Naive thymus-derived CD4-positive, alpha-beta T cell (primary cell): ENCODE measurements around the gene ZMYM4. TPM values are rescaled to one million over a fixed set of nuclear protein-coding genes. Genes with fewer than 3 reads are reported as not detected.
"Not testable (repeated sequence)": the region's sequence is repeated elsewhere in the genome, so short reads cannot be mapped to it uniquely, and the experiment has no call there.

Source experiments
- ATAC-seq: fragments of 150-1000 bp; cut with Tn5 transposase; 2 replicates; pipeline ENCODE4 v1.10.0; 2021; ENCODE audit warnings: mild to moderate bottlenecking, moderate library complexity
- CTCF ChIA-PET: fragments of 350-600 bp; sonication (Branson Sonifier 250); formaldehyde crosslinking; loops from one replicate; lab custom pipeline; 2021; ENCODE audit warnings: antibody characterized with exemption; lab: Charles Lee
- POLR2A ChIA-PET: fragments of 350-600 bp; sonication (Branson Sonifier 250); formaldehyde crosslinking; loops from one replicate; lab custom pipeline; 2021; ENCODE audit warnings: antibody characterized with exemption, inconsistent platforms; lab: Charles Lee
- DNase-seq, 9 donors: peaks; one replicate each; pipeline versions ENCODE4 v3.0.0 to v3.0.0-alpha.2; 2020 to 2022; ENCODE audit warnings: mixed read lengths in 1 of 9
- H3K27ac ChIP-seq: one replicate; pipeline ENCODE4 v1.7.0; 2013; ENCODE audit warnings: mild to moderate bottlenecking, low read depth, low read length, moderate library complexity
- H3K27me3 ChIP-seq, 2 donors: one replicate each; pipeline ENCODE4 v1.7.0; 2013; ENCODE audit warnings: low read length in 2 of 2, mild to moderate bottlenecking in 2 of 2, moderate library complexity in 2 of 2; ENCODE audit not compliant: control insufficient read depth in 2 of 2, insufficient read depth in 2 of 2
- H3K36me3 ChIP-seq, 3 experiments: 1 replicate in 2 of 3; 2 replicates in 1 of 3; pipeline ENCODE4 v1.7.0; 2013; ENCODE audit warnings: low read length in 3 of 3, mild to moderate bottlenecking in 3 of 3, moderate library complexity in 1 of 3; ENCODE audit not compliant: insufficient read depth in 3 of 3, control insufficient read depth in 2 of 3
- H3K4me1 ChIP-seq, 2 donors: one replicate each; pipeline ENCODE4 v1.7.0; 2013; ENCODE audit warnings: low read length in 2 of 2, mild to moderate bottlenecking in 2 of 2, moderate library complexity in 1 of 2; ENCODE audit not compliant: control insufficient read depth in 2 of 2, insufficient read depth in 2 of 2
- H3K4me3 ChIP-seq: 2 replicates; pipeline ENCODE4 v1.7.0; 2013; ENCODE audit warnings: mild to moderate bottlenecking, low read length
- H3K9me3 ChIP-seq, 3 experiments: 1 replicate in 2 of 3; 2 replicates in 1 of 3; pipeline ENCODE4 v1.7.0; 2013; ENCODE audit warnings: low read length in 3 of 3; ENCODE audit not compliant: control insufficient read depth in 2 of 3
- H3K27ac Mint-ChIP-seq, 9 donors: one replicate each; pipeline ENCODE4 v1.8.0; 2020 to 2022; ENCODE audit warnings: mixed read lengths in 9 of 9, mild to moderate bottlenecking in 8 of 9, moderate library complexity in 5 of 9, inconsistent platforms in 2 of 9
- H3K27me3 Mint-ChIP-seq, 5 donors: one replicate each; pipeline ENCODE4 v1.8.0; 2021 to 2022; ENCODE audit warnings: mixed read lengths in 5 of 5, mild to moderate bottlenecking in 1 of 5
- H3K36me3 Mint-ChIP-seq, 5 donors: one replicate each; pipeline ENCODE4 v1.8.0; 2020 to 2022; ENCODE audit warnings: mixed read lengths in 5 of 5, mild to moderate bottlenecking in 3 of 5, inconsistent platforms in 1 of 5
- H3K4me1 Mint-ChIP-seq, 7 donors: one replicate each; pipeline ENCODE4 v1.8.0; 2020 to 2022; ENCODE audit warnings: mixed read lengths in 7 of 7, mild to moderate bottlenecking in 3 of 7, inconsistent platforms in 1 of 7
- H3K4me3 Mint-ChIP-seq, 10 donors: one replicate each; pipeline ENCODE4 v1.8.0; 2020 to 2022; ENCODE audit warnings: mild to moderate bottlenecking in 10 of 10, mixed read lengths in 10 of 10, moderate library complexity in 6 of 10, inconsistent platforms in 2 of 10
- H3K9me3 Mint-ChIP-seq, 11 donors: one replicate each; pipeline ENCODE4 v1.8.0; 2020 to 2022; ENCODE audit warnings: mixed read lengths in 11 of 11, mild to moderate bottlenecking in 4 of 11, inconsistent platforms in 1 of 11, moderate library complexity in 1 of 11
- intact Hi-C, 2 donors: fragments of 100-400 bp; cut with micrococcal nuclease; formaldehyde crosslinking; loops; one replicate each; pipeline ENCODE4 v1.15.1; 2023
- polyA plus RNA-seq, 2 donors: library from polyadenylated mRNA; unstranded; fragments of 300-500 nt; fragmentation: Illumina TruSeq; gene quantifications; one replicate each; pipeline ENCODE4 v1.2.3, GENCODE V29; 2021
- total RNA-seq, 6 experiments: library from RNA in 5 of 6; stranded (reverse) in 5 of 6; gene quantifications; 1 replicate in 5 of 6; 2 replicates in 1 of 6; pipeline ENCODE4 v1.2.3 and lab custom pipeline; 2021 to 2026

ZMYM4 gene
- total and polyA plus RNA-seq, 7 experiments from 2014 or later: 28.2 to 52.9 (median 40.3) TPM

- intact Hi-C loops: no loop called here
- H3K27me3 ChIP-seq: no peaks in the 10 kb centered on the region
- Mint-ChIP-seq H3K27ac (no peak overlapping the region), H3K36me3 (peaks cover 0 to 25% (median 12%) of the 10 kb centered on the region in 5 donors), H3K4me1 (peaks cover 0 to 4% (median 0%) of the 10 kb centered on the region in 7 donors), H3K4me3 (no peak overlapping the region), H3K9me3 (no peaks in the 10 kb centered on the region), H3K27me3 (no peaks in the 10 kb centered on the region)
- no peaks in the 10 kb centered on the region for H3K4me1 ChIP-seq
- H3K9me3 ChIP-seq: no peaks in the 10 kb centered on the region
- H3K4me3 ChIP-seq: no peak overlapping the region
- CTCF ChIA-PET: interaction anchor here (0.6 kb wide), 1 partner anchor 1095 kb away, joined by 3 read pairs; no protein-coding TSS in a partner anchor
- DNase-seq (no peak), ATAC-seq (no peak)
- POLR2A ChIA-PET: no interaction called here
- H3K36me3 ChIP-seq: no peaks in the 10 kb centered on the region
- no peak overlapping the region for H3K27ac ChIP-seq
Measured at GRCh38 chr1:35371506-35371905, 103.0 kb downstream of the ZMYM4 start.

- Histone ChIP-seq H3K27ac (no peak overlapping the region), H3K4me3 (no peak overlapping the region), H3K4me1 (no peaks in the 10 kb centered on the region), H3K36me3 (no peaks in the 10 kb centered on the region), H3K9me3 (no peaks in the 10 kb centered on the region), H3K27me3 (no peaks in the 10 kb centered on the region)
- Mint-ChIP-seq H3K27me3 (no peaks in the 10 kb centered on the region), H3K9me3 (no peaks in the 10 kb centered on the region), H3K36me3 (peaks cover 0 to 19% (median 8%) of the 10 kb centered on the region in 5 donors), H3K27ac (no peak overlapping the region), H3K4me1 (no peaks in the 10 kb centered on the region), H3K4me3 (no peak overlapping the region)
- ChIA-PET CTCF (no interaction called here), POLR2A (no interaction called here)
- DNase-seq (no peak), ATAC-seq (no peak)
- intact Hi-C loops: no loop called here
Measured at GRCh38 chr1:35377555-35377954, 109.0 kb downstream of the ZMYM4 start.

- Histone ChIP-seq H3K9me3 (no peaks in the 10 kb centered on the region), H3K27ac (no peak overlapping the region), H3K4me1 (no peaks in the 10 kb centered on the region), H3K27me3 (no peaks in the 10 kb centered on the region), H3K4me3 (no peak overlapping the region), H3K36me3 (peaks cover 0 to 4% (median 0%) of the 10 kb centered on the region in 3 experiments)
- Mint-ChIP-seq H3K4me3 (no peak overlapping the region), H3K9me3 (no peaks in the 10 kb centered on the region), H3K36me3 (peaks cover 0 to 25% (median 8%) of the 10 kb centered on the region in 5 donors), H3K27ac (peak overlapping the region in 1 of 9 donors; percentile 42), H3K27me3 (no peaks in the 10 kb centered on the region), H3K4me1 (no peaks in the 10 kb centered on the region)
- intact Hi-C loops: no loop called here
- DNase-seq: no peak
- CTCF ChIA-PET: no interaction called here
- ATAC-seq: no peak
- POLR2A ChIA-PET: interaction anchor here (0.6 kb wide), 1 partner anchor 183 kb away, joined by 5 read pairs; no protein-coding TSS in a partner anchor
Measured at GRCh38 chr1:35379317-35380000, 111.0 kb downstream of the ZMYM4 start.

- H3K27me3 Mint-ChIP-seq, ATAC-seq, intact Hi-C loops: not testable (repeated sequence)
Measured at GRCh38 chr1:35380111-35380510, 111.6 kb downstream of the ZMYM4 start.

GRCh38 chr1:35382107-35382506, 113.6 kb downstream of the ZMYM4 start:
- Mint-ChIP-seq H3K4me3 (no peak overlapping the region), H3K4me1 (peaks cover 0 to 3% (median 0%) of the 10 kb centered on the region in 7 donors), H3K27ac (no peak overlapping the region), H3K9me3 (no peaks in the 10 kb centered on the region), H3K36me3 (peaks cover 0 to 24% (median 6%) of the 10 kb centered on the region in 5 donors), H3K27me3 (no peaks in the 10 kb centered on the region)
- CTCF ChIA-PET: no interaction called here
- Histone ChIP-seq H3K27me3 (no peaks in the 10 kb centered on the region), H3K9me3 (no peaks in the 10 kb centered on the region), H3K27ac (no peak overlapping the region), H3K36me3 (peaks cover 6 to 14% (median 8%) of the 10 kb centered on the region in 3 experiments), H3K4me1 (no peaks in the 10 kb centered on the region), H3K4me3 (no peak overlapping the region)
- ATAC-seq (no peak), DNase-seq (no peak)
- POLR2A ChIA-PET: no interaction called here
- intact Hi-C loops: no loop called here

More at GRCh38 chr1:35380111-35380510, 111.6 kb downstream of the ZMYM4 start:
- H3K36me3 Mint-ChIP-seq: peaks cover 0 to 19% (median 2%) of the 10 kb centered on the region in 5 donors
- H3K4me1 Mint-ChIP-seq, H3K4me3 ChIP-seq, H3K27ac Mint-ChIP-seq, H3K27me3 ChIP-seq, DNase-seq, H3K9me3 Mint-ChIP-seq, H3K4me1 ChIP-seq, H3K4me3 Mint-ChIP-seq, H3K36me3 ChIP-seq, CTCF ChIA-PET, H3K9me3 ChIP-seq, POLR2A ChIA-PET, H3K27ac ChIP-seq: not testable (repeated sequence)

- DNase-seq (no peak), ATAC-seq (no peak)
- no peaks in the 10 kb centered on the region for H3K27me3 ChIP-seq
- Mint-ChIP-seq H3K27ac (peak overlapping the region in 1 of 9 donors; percentile 1), H3K9me3 (no peaks in the 10 kb centered on the region), H3K27me3 (no peaks in the 10 kb centered on the region), H3K4me3 (no peak overlapping the region), H3K36me3 (peaks cover 0 to 45% (median 17%) of the 10 kb centered on the region in 5 donors), H3K4me1 (peaks cover 0 to 3% (median 0%) of the 10 kb centered on the region in 7 donors)
- ChIA-PET CTCF (no interaction called here), POLR2A (no interaction called here)
- H3K27ac ChIP-seq: no peak overlapping the region
- intact Hi-C loops: no loop called here
- no peaks in the 10 kb centered on the region for H3K9me3 ChIP-seq
- H3K4me3 ChIP-seq: no peak overlapping the region
- peaks cover 9 to 18% (median 11%) of the 10 kb centered on the region in 3 experiments for H3K36me3 ChIP-seq
- no peaks in the 10 kb centered on the region for H3K4me1 ChIP-seq
Measured at GRCh38 chr1:35386290-35386689, 117.8 kb downstream of the ZMYM4 start.

GRCh38 chr1:35386959-35387358, 118.5 kb downstream of the ZMYM4 start:
- intact Hi-C loops: no loop called here
- Mint-ChIP-seq H3K27me3 (no peaks in the 10 kb centered on the region), H3K27ac (no peak overlapping the region), H3K4me1 (peaks cover 0 to 3% (median 0%) of the 10 kb centered on the region in 7 donors), H3K9me3 (no peaks in the 10 kb centered on the region), H3K4me3 (no peak overlapping the region), H3K36me3 (peaks cover under 1 to 40% (median 17%) of the 10 kb centered on the region in 5 donors)
- Histone ChIP-seq H3K4me3 (no peak overlapping the region), H3K4me1 (no peaks in the 10 kb centered on the region), H3K9me3 (no peaks in the 10 kb centered on the region), H3K27me3 (no peaks in the 10 kb centered on the region), H3K27ac (no peak overlapping the region), H3K36me3 (peaks cover 9 to 19% (median 11%) of the 10 kb centered on the region in 3 experiments)
- ATAC-seq (no peak), DNase-seq (no peak)
- ChIA-PET POLR2A (no interaction called here), CTCF (no interaction called here)
